Breast epithelium (tissue), 4 donors: ENCODE data around the gene CBLC. TPM values are rescaled to one million over a fixed set of nuclear protein-coding genes. Genes with fewer than 3 reads are reported as not detected.
"Not testable (repeated sequence)": the region's sequence is repeated elsewhere in the genome, so short reads cannot be mapped to it uniquely, and the experiment has no call there.

Experiments
- DNase-seq, 2 donors: peaks; one replicate each; pipeline ENCODE4 v3.0.0-alpha.2; 2019; ENCODE audit warnings: low spot score in 2 of 2
- H3K27ac ChIP-seq, 2 donors: fragments of 200-600 bp; sonication (generic) in 1 of 2; one replicate each; pipeline ENCODE4 v1.5.1; 2016 to 2019; ENCODE audit warnings: mild to moderate bottlenecking in 1 of 2
- H3K27me3 ChIP-seq, 2 donors: fragments of 200-600 bp; sonication (generic) in 1 of 2; one replicate each; pipeline versions ENCODE4 v1.5.1 to v1.6.0; 2017 to 2019; ENCODE audit warnings: control low read depth in 1 of 2, mild to moderate bottlenecking in 1 of 2
- H3K36me3 ChIP-seq: fragments of 200-600 bp; one replicate; pipeline ENCODE4 v1.5.1; 2019
- H3K4me1 ChIP-seq, 2 donors: fragments of 200-600 bp; sonication (generic); one replicate each; pipeline ENCODE4 v1.5.1; 2016 to 2019; ENCODE audit warnings: control low read depth in 1 of 2
- H3K4me3 ChIP-seq, 3 donors: fragments of 200-600 bp; sonication (generic); 1 replicate in 2 of 3; 2 replicates in 1 of 3; pipeline ENCODE4 v1.5.1; 2016 to 2019; ENCODE audit warnings: mild to moderate bottlenecking in 3 of 3, moderate library complexity in 2 of 3
- H3K9me3 ChIP-seq, 2 donors: fragments of 200-600 bp; sonication (generic) in 1 of 2; one replicate each; pipeline ENCODE4 v1.5.1; 2016 to 2019; ENCODE audit warnings: control low read depth in 1 of 2
- POLR2A ChIP-seq: fragments of 450-650 bp; IDR thresholded peaks from one replicate; pipeline ENCODE4 v1.6.1; 2016; ENCODE audit warnings: antibody characterized with exemption, mild to moderate bottlenecking, moderate library complexity
- POLR2AphosphoS5 ChIP-seq, 3 donors: sonication (generic); formaldehyde crosslinking; IDR thresholded peaks; one replicate each; pipeline ENCODE4 v1.6.1; 2017; ENCODE audit warnings: antibody characterized with exemption in 3 of 3
- intact Hi-C: fragments of 100-400 bp; cut with DNase I; formaldehyde crosslinking; loops from one replicate; pipeline ENCODE4 v1.15.1; 2023; ENCODE audit warnings: low total_unique reads
- total RNA-seq, 3 donors: library from RNA; depleted of rRNA; stranded (reverse); fragments of >200 nt; gene quantifications; one replicate each; pipeline ENCODE4 v1.1.0, GENCODE V29; 2016
- TF ChIP-seq, protein P1 (sequence below), 3 donors: fragments of 450-650 bp; IDR thresholded peaks; one replicate each; pipeline ENCODE4 v1.5.1; 2016 to 2017; ENCODE audit warnings: antibody characterized with exemption in 3 of 3, mild to moderate bottlenecking in 3 of 3, moderate library complexity in 3 of 3

Gene CBLC
- total RNA-seq, 3 donors from 2014 or later, result 15.7 to 18.1 TPM; not detected in 1

GRCh38 chr19:44779150-44779549, 1.5 kb downstream of the CBLC start:
- intact Hi-C loops, result no loop called here

GRCh38 chr19:44781694-44782093, 4.0 kb downstream of the CBLC start:
- H3K27me3 ChIP-seq, H3K27ac ChIP-seq, H3K4me1 ChIP-seq, intact Hi-C loops, H3K36me3 ChIP-seq, H3K4me3 ChIP-seq, DNase-seq, H3K9me3 ChIP-seq: not testable (repeated sequence)

More at GRCh38 chr19:44779150-44779549, 1.5 kb downstream of the CBLC start:
- no peak for DNase-seq
- no peaks in the 10 kb centered on the region for H3K4me1 ChIP-seq
- no peaks in the 10 kb centered on the region for H3K36me3 ChIP-seq
- peak overlapping the region in 1 of 2 donors; percentile 42 for H3K27ac ChIP-seq
- no peak overlapping the region for H3K4me3 ChIP-seq
- TF ChIP-seq, protein P1, sequence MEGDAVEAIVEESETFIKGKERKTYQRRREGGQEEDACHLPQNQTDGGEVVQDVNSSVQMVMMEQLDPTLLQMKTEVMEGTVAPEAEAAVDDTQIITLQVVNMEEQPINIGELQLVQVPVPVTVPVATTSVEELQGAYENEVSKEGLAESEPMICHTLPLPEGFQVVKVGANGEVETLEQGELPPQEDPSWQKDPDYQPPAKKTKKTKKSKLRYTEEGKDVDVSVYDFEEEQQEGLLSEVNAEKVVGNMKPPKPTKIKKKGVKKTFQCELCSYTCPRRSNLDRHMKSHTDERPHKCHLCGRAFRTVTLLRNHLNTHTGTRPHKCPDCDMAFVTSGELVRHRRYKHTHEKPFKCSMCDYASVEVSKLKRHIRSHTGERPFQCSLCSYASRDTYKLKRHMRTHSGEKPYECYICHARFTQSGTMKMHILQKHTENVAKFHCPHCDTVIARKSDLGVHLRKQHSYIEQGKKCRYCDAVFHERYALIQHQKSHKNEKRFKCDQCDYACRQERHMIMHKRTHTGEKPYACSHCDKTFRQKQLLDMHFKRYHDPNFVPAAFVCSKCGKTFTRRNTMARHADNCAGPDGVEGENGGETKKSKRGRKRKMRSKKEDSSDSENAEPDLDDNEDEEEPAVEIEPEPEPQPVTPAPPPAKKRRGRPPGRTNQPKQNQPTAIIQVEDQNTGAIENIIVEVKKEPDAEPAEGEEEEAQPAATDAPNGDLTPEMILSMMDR (IDR thresholded peaks at IDR 0.05), result no peak
- TF ChIP-seq POLR2AphosphoS5 (IDR thresholded peaks at IDR 0.05), result no peak
- no peak for TF ChIP-seq POLR2A
- H3K9me3 ChIP-seq, result no peaks in the 10 kb centered on the region
- no peaks in the 10 kb centered on the region for H3K27me3 ChIP-seq

- no peak for DNase-seq
- intact Hi-C loops, result no loop called here
- Histone ChIP-seq H3K4me3 (no peak overlapping the region), H3K4me1 (no peaks in the 10 kb centered on the region), H3K36me3 (no peaks in the 10 kb centered on the region), H3K27ac (no peak overlapping the region), H3K9me3 (no peaks in the 10 kb centered on the region), H3K27me3 (no peaks in the 10 kb centered on the region)
- TF ChIP-seq POLR2AphosphoS5 (IDR thresholded peaks at IDR 0.05), result no peak
- no peak for TF ChIP-seq POLR2A
- TF ChIP-seq, protein P1 (IDR thresholded peaks at IDR 0.05), result no peak
These were observed 5.0 kb downstream of the CBLC start for GRCh38 chr19:44782729-44783128.

GRCh38 chr19:44783545-44783944, 5.9 kb downstream of the CBLC start:
- no peaks in the 10 kb centered on the region for H3K36me3 ChIP-seq
- no peak for DNase-seq
- intact Hi-C loops, result no loop called here
- H3K27ac ChIP-seq, result no peak overlapping the region
- H3K27me3 ChIP-seq, result no peaks in the 10 kb centered on the region
- no peaks in the 10 kb centered on the region for H3K4me1 ChIP-seq
- TF ChIP-seq, protein P1 (IDR thresholded peaks at IDR 0.05), result no peak
- TF ChIP-seq POLR2A (no peak), POLR2AphosphoS5 (IDR thresholded peaks at IDR 0.05) (no peak)
- no peaks in the 10 kb centered on the region for H3K9me3 ChIP-seq
- H3K4me3 ChIP-seq, result no peak overlapping the region

DNA sequence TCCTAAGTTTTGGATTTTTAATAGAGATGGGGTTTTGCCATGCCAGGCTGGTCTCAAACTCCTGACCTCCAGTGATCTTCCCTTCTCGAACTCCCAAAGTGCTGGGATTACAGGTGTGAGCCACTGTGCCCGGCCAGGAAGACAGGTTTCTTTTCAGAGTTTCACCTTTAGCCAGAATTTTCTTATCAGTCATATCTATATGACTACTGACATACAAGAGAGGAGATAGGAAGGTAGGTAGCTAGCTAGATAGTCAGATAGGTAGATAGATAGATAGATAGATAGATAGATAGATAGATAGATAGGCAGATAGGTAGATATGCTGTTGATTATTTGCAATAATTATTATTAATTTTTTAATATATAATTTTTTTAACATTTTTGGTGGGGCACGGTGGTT, 7.6 kb downstream of the CBLC start:
- Histone ChIP-seq H3K4me1 (no peaks in the 10 kb centered on the region), H3K27ac (no peak overlapping the region), H3K9me3 (no peaks in the 10 kb centered on the region), H3K27me3 (no peaks in the 10 kb centered on the region), H3K36me3 (no peaks in the 10 kb centered on the region), H3K4me3 (no peak overlapping the region)
- intact Hi-C loops, result no loop called here
- no peak for DNase-seq
- TF ChIP-seq POLR2A (no peak), POLR2AphosphoS5 (IDR thresholded peaks at IDR 0.05) (no peak)
- TF ChIP-seq, protein P1 (IDR thresholded peaks at IDR 0.05), result no peak

GRCh38 chr19:44785993-44786392, 8.3 kb downstream of the CBLC start:
- no peak overlapping the region for H3K27ac ChIP-seq
- TF ChIP-seq, protein P1 (IDR thresholded peaks at IDR 0.05), result no peak
- TF ChIP-seq POLR2AphosphoS5 (IDR thresholded peaks at IDR 0.05) (no peak), POLR2A (no peak)
- H3K4me3 ChIP-seq, result no peak overlapping the region
- H3K9me3 ChIP-seq, result no peaks in the 10 kb centered on the region
- no peak for DNase-seq
- intact Hi-C loops, result no loop called here
- no peaks in the 10 kb centered on the region for H3K4me1 ChIP-seq
- H3K27me3 ChIP-seq, result no peaks in the 10 kb centered on the region
- no peaks in the 10 kb centered on the region for H3K36me3 ChIP-seq
